GM10248 (cell line): ENCODE results near the gene NSMCE1.
A peak's percentile ranks its signal among the peaks of the same experiment; 100 is the strongest.

Experiments
- CTCF ChIA-PET: fragments of 300-600 bp; sonication (Branson Sonifier 250); formaldehyde crosslinking; extraction: SDS; loops from one replicate; lab custom pipeline; 2021; ENCODE audit warnings: antibody characterized with exemption; lab: Yijun Ruan, JAX
- POLR2A ChIA-PET: fragments of 350-650 bp; sonication (Branson Sonifier 250); formaldehyde crosslinking; extraction: SDS; loops from one replicate; lab custom pipeline; 2020; ENCODE audit warnings: antibody characterized with exemption; lab: Yijun Ruan, JAX
- DNase-seq: peaks from one replicate; pipeline ENCODE4 v3.0.0; 2012; ENCODE audit errors: extremely low spot score
- TF ChIP-seq, protein P1 (sequence below): IDR thresholded peaks from 2 replicates; pipeline ENCODE4 v1.5.1; 2012; ENCODE audit warnings: mild to moderate bottlenecking, low read depth; ENCODE audit errors: extremely low read depth, missing control alignments, control extremely low read depth

NSMCE1 gene

DNA sequence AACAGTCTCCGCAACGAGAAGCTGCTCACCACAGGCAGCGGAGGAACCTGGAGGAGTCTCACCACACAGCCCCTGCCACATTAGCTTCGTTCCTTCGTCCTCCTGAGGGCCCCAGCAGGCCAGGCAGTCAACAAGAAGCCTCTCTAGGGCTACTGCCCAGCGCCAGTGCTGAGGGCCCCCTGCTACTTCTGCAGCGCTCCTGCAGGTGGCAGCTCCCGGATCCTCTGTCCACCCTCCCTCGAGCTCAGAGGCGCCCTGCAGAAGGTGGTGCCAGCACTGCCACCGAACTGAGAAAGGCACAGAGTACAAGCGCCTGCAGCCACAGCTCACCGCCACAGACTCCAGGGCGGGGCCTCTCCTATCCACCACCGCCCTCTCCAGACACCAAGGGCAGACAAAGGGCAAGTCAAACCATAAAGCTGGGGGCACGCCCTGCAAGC is 38.0 kb downstream of the NSMCE1 start:
- TF ChIP-seq, protein P1, sequence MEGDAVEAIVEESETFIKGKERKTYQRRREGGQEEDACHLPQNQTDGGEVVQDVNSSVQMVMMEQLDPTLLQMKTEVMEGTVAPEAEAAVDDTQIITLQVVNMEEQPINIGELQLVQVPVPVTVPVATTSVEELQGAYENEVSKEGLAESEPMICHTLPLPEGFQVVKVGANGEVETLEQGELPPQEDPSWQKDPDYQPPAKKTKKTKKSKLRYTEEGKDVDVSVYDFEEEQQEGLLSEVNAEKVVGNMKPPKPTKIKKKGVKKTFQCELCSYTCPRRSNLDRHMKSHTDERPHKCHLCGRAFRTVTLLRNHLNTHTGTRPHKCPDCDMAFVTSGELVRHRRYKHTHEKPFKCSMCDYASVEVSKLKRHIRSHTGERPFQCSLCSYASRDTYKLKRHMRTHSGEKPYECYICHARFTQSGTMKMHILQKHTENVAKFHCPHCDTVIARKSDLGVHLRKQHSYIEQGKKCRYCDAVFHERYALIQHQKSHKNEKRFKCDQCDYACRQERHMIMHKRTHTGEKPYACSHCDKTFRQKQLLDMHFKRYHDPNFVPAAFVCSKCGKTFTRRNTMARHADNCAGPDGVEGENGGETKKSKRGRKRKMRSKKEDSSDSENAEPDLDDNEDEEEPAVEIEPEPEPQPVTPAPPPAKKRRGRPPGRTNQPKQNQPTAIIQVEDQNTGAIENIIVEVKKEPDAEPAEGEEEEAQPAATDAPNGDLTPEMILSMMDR = no peak
- ChIA-PET CTCF (interaction anchor here (1.4 to 2.0 kb wide), 4 partner anchors 11 to 157 kb away, joined by 3 to 9 read pairs (median 4); no protein-coding TSS in a partner anchor), POLR2A (no interaction called here)
- no peak for DNase-seq

DNA sequence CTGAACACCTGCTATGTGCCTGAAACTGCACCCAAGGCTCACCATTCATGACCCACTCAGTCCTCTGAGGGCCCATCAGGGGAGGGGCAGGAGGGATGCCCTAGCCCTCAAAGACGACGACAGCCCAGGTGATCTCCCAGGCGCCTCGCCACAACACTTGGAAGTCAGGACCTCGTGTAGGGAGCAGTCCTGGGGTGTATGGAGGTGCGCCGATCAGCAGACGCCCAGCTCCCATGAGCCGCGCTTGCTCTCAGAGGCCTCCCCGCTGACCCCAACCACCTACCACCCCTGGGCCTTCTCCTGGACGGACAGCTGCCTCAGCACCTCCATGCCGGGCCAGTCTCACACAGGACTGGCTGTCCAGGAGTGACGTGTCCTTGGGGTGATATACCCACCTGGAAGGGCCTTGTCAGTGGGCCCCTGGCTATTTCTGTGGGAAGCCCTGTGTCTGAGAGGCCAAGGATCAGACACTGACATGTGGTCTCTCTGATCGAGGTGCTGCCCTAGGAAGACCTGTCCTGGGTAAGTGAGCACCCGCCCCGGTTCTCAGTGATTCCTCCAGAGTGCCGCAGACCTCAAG is 38.6 kb downstream of the NSMCE1 start:
- POLR2A ChIA-PET = no interaction called here

DNA sequence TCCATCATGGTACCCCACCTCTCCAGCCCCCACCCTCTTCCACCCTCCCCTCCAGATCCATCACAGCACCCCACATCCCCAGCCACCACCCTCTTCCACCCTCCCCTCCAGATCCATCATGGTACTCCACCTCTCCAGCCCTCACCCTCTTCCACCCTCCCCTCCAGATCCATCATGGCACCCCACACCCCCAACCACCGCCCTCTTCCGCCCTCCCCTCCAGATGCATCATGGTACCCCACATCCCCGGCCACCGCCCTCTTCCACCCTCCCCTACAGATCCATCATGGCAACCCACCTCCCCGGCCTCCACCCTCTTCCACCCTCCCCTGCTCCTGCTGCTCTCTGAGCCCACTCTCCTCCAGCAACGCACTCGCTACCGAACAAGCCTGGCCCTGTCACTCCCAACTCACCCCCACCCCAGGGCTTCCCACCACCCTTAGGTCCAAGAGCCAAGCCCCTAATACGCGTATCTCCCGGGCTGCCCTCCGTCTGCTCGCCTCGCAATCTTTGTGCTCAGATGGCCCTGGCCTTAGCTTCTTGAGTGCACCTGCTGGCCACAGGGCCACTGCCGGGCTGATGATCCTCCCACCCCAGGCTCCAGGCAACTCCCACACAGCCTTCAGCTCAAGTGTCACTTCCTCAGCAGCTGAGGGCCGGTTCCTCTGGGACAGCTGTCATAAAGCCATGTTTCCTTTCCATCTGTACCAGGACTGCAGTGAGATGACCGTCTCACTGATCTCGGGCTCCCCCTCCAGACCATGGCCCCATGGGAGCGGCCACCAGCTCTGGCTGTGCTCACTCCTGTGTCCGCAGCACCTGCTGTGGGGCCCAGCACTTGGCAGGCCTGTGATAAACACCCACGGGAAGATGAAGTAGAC is 39.7 kb downstream of the NSMCE1 start:
- DNase-seq = peak; percentile 56
- CTCF ChIA-PET = interaction anchor here (0.9 to 4.2 kb wide), 4 partner anchors 8 to 139 kb away, joined by 3 to 13 read pairs (median 4); no protein-coding TSS in a partner anchor
- POLR2A ChIA-PET = no interaction called here
- TF ChIP-seq, protein P1 = peak; percentile 17

More for the DNA sequence above, 38.6 kb downstream of the NSMCE1 start:
- TF ChIP-seq, protein P1 = no peak
- CTCF ChIA-PET = interaction anchor here (0.9 to 1.4 kb wide), 4 partner anchors 9 to 158 kb away, joined by 3 to 4 read pairs (median 4); no protein-coding TSS in a partner anchor
- no peak for DNase-seq

DNA sequence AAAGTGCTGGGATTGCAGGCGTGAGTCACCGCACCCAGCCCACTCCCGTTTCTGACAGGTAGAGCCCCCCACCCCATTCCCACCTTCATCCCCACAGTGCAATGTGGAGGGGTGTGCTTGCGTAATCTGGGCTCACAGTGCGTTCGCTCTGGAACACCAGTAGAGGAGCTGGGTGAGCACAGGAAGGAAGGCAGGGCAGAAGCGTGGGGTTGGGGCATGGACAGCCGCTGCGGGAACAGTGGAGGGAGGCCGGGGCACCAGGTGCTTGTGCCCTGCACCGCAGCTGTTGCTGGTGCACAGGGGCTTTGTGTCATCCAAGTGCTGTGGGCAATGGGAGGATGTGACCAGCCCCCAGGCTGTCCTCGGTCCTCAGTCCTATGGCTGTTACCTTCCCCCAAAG is 40.5 kb downstream of the NSMCE1 start:
- DNase-seq = no peak
- TF ChIP-seq, protein P1 = no peak
- ChIA-PET POLR2A (interaction anchor here (0.6 kb wide), 1 partner anchor 138 kb away, joined by 3 read pairs; no protein-coding TSS in a partner anchor), CTCF (interaction anchor here (2.2 to 4.2 kb wide), 2 partner anchors 10 to 140 kb away, joined by 5 to 13 read pairs; no protein-coding TSS in a partner anchor)

DNA sequence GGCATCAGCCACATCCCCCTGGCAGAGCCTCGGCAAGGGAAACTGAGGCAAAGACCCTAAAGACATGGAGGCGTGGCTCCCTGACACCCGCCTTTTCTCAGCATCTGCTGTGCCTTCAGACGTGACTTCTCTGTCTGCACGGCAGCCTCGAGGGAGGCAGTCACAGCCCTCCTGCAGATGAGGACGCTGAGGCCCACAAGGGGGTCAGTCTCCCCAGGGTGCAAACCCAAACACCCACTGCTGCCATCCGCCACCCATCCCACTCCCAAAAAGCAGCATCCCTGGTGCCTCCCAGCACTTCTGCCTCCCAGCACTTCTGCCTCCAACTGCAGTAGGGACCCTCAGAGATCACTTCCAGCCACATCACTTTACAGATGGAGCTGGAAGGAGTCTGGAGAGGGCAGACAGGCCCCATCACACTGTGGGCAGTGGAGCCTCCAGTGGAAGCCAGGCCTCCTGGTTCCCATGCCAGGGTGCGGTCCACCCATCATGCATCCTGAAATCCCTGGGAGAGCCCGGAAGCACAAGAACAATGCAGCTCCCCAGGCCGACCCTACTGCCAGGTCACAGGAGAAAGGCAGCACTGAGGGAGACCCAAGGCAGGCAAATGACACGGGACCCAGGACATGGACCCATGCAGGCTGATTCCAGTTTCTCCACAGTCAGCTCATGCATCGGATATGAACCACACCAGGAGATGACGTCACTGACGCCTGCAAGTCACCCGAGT is 41.4 kb downstream of the NSMCE1 start:
- DNase-seq = no peak
- CTCF ChIA-PET = interaction anchor here (1.5 to 4.2 kb wide), 4 partner anchors 8 to 140 kb away, joined by 3 to 21 read pairs (median 9); no protein-coding TSS in a partner anchor
- POLR2A ChIA-PET = interaction anchor here (0.6 kb wide), 1 partner anchor 139 kb away, joined by 3 read pairs; no protein-coding TSS in a partner anchor
- TF ChIP-seq, protein P1 = no peak
